Panc1 (cell line): ENCODE measurements around the gene CCS. TPM values are rescaled to one million over a fixed set of nuclear protein-coding genes. Genes with fewer than 3 reads are reported as not detected.

ENCODE experiments used
- ATAC-seq: fragments of 200-7000 bp; cut with Tn5 transposase; 2 replicates; pipeline ENCODE4 v1.9.1; 2020; ENCODE audit warnings: mild to moderate bottlenecking, moderate library complexity
- BruUV-seq: library from RNA; stranded (reverse); fragments of 400-500 nt; replicated peaks from 2 replicates; lab custom pipeline; 2021; lab: Mats Ljungman, UMichigan
- CTCF ChIA-PET: fragments of 300-600 bp; sonication (Branson Sonifier 250); formaldehyde crosslinking; loops from one replicate; lab custom pipeline; 2022; ENCODE audit warnings: antibody characterized with exemption; lab: Charles Lee
- POLR2A ChIA-PET: fragments of 300-600 bp; sonication (Branson Sonifier 250); formaldehyde crosslinking; loops from one replicate; lab custom pipeline; 2022; ENCODE audit warnings: antibody characterized with exemption; lab: Charles Lee
- DNase-seq: peaks from one replicate; pipeline ENCODE4 v3.0.0-alpha.2; 2010; ENCODE audit warnings: low read depth, low spot score
- H3K27ac ChIP-seq: 2 replicates; pipeline ENCODE4 v1.5.1; 2011; ENCODE audit warnings: mild to moderate bottlenecking, low read length, inconsistent platforms
- H3K27me3 ChIP-seq: fragments of 200-500 bp; sonication (Bioruptor generic); 2 replicates; pipeline ENCODE4 v1.6.0; 2014; ENCODE audit warnings: low read length, inconsistent platforms; ENCODE audit not compliant: control insufficient read depth, insufficient read depth
- H3K36me3 ChIP-seq: fragments of 200-500 bp; sonication (Bioruptor generic); 2 replicates; pipeline ENCODE4 v1.5.1; 2014; ENCODE audit warnings: inconsistent platforms, mild to moderate bottlenecking, low read length, moderate library complexity; ENCODE audit not compliant: control insufficient read depth, insufficient read depth
- H3K4me1 ChIP-seq: 2 replicates; pipeline ENCODE4 v1.5.1; 2011; ENCODE audit warnings: inconsistent platforms, mild to moderate bottlenecking, low read length, moderate library complexity; ENCODE audit not compliant: control insufficient read depth, insufficient read depth
- H3K4me3 ChIP-seq, 2 experiments: 2 replicates each; pipeline ENCODE4 v1.5.1; 2011 to 2012; ENCODE audit warnings: low read depth in 2 of 2, low read length in 2 of 2, mild to moderate bottlenecking in 2 of 2, inconsistent platforms in 1 of 2, moderate library complexity in 1 of 2
- H3K9me3 ChIP-seq: fragments of 200-500 bp; sonication (Bioruptor generic); 2 replicates; pipeline ENCODE4 v1.5.1; 2014; ENCODE audit warnings: low read depth, mild to moderate bottlenecking, inconsistent platforms, low read length, moderate library complexity; ENCODE audit not compliant: control insufficient read depth, insufficient read depth
- CTCF ChIP-seq: fragments of 450-650 bp; IDR thresholded peaks from 2 replicates; pipeline ENCODE4 v1.5.1; 2017; ENCODE audit warnings: mild to moderate bottlenecking
- POLR2AphosphoS5 ChIP-seq: IDR thresholded peaks from 2 replicates; pipeline ENCODE4 v1.6.1; 2012; ENCODE audit warnings: mild to moderate bottlenecking, low read depth, low read length, moderate library complexity
- REST ChIP-seq, 2 experiments: IDR thresholded peaks; 2 replicates each; pipeline ENCODE4 v1.6.1; 2011 to 2012; ENCODE audit warnings: low read depth in 2 of 2, control low read depth in 1 of 2, low read length in 1 of 2, mild to moderate bottlenecking in 1 of 2, moderate library complexity in 1 of 2; ENCODE audit not compliant: insufficient read depth in 1 of 2
- SIN3A ChIP-seq: IDR thresholded peaks from 2 replicates; pipeline ENCODE4 v1.6.1; 2012; ENCODE audit warnings: low read depth, mild to moderate bottlenecking, low read length, moderate library complexity, borderline replicate concordance; ENCODE audit not compliant: insufficient read depth
- TCF7L2 ChIP-seq: IDR thresholded peaks from 2 replicates; pipeline ENCODE4 v1.6.1; 2011; ENCODE audit warnings: mild to moderate bottlenecking, low read depth, low read length, inconsistent platforms
- in situ Hi-C: cut with HindIII; loops from 2 replicates; pipeline ENCODE4 v1.10.0; 2016; ENCODE audit warnings: low sequenced_read_pairs, low pct_unique_long_range_greater_than_20kb
- intact Hi-C: fragments of 100-400 bp; cut with micrococcal nuclease; formaldehyde crosslinking; loops from one replicate; pipeline ENCODE4 v1.10.0; 2022; ENCODE audit not compliant: unreplicated experiment
- total RNA-seq: library from RNA; stranded (reverse); gene quantifications from one replicate; pipeline ENCODE4 v1.2.1, GENCODE V29; 2021; ENCODE audit not compliant: unreplicated experiment

The CCS gene
- total RNA-seq, 1 experiment from 2014 or later: 55.3 TPM

DNA sequence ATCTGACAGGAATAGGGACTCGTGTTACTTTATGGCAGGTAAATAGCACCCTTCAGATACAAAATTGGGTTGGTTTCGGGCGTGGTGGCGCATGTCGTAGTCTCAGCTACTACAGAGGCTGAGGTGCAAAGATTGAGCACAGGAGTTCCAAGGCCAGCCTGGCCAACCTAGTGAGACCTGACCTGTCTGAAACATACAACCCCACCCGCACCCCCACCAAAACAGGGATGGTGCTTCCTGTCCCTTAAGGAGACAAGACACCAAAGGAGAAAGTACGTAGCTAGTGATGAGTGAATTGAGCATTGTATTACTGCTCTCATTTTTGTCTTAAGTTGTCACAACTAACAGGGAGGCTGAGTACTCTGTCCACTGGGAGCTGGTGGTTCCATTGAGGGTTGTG, 59.7 kb downstream of the CCS start:
- ChIA-PET POLR2A (interaction anchor here (0.6 kb wide), 1 partner anchor 147 kb away, joined by 3 read pairs; no protein-coding TSS in a partner anchor), CTCF (no interaction called here)
- ATAC-seq: peak; percentile 39
- H3K27me3 ChIP-seq: no peaks in the 10 kb centered on the region
- peaks cover 10% of the 10 kb centered on the region for H3K36me3 ChIP-seq
- no peak overlapping the region for H3K4me3 ChIP-seq
- no peaks in the 10 kb centered on the region for H3K4me1 ChIP-seq
- TF ChIP-seq SIN3A (no peak), TCF7L2 (no peak), POLR2AphosphoS5 (no peak; the same call in 1 of the 2 replicates), CTCF (no peak), REST (IDR thresholded peaks at IDR 0.05; ENCODE audit: insufficient read depth in 1 of 2, low read depth in 2 of 2, low read length in 1 of 2) (no peak)
- BruUV-seq: TSS peak; percentile 23
- intact Hi-C loops: no loop called here
- DNase-seq: no peak
- no peaks in the 10 kb centered on the region for H3K9me3 ChIP-seq
- in situ Hi-C loops: no loop called here
- H3K27ac ChIP-seq: no peak overlapping the region

GRCh38 chr11:66653123-66653522, 60.1 kb downstream of the CCS start:
- TF ChIP-seq CTCF (no peak), POLR2AphosphoS5 (no peak; the same call in 1 of the 2 replicates), TCF7L2 (no peak), SIN3A (no peak), REST (IDR thresholded peaks at IDR 0.05; ENCODE audit: insufficient read depth in 1 of 2, low read depth in 2 of 2, low read length in 1 of 2) (no peak)
- H3K4me3 ChIP-seq: no peak overlapping the region
- ChIA-PET CTCF (no interaction called here), POLR2A (interaction anchor here (0.6 to 0.8 kb wide), 3 partner anchors 10 to 146 kb away, joined by 3 to 4 read pairs (median 3); no protein-coding TSS in a partner anchor)
- no peak for DNase-seq
- H3K4me1 ChIP-seq: no peaks in the 10 kb centered on the region
- no TSS peak for BruUV-seq
- no peaks in the 10 kb centered on the region for H3K27me3 ChIP-seq
- peak; percentile 8; the same call in 1 of the 2 replicates for ATAC-seq
- H3K9me3 ChIP-seq: no peaks in the 10 kb centered on the region
- in situ Hi-C loops (no loop called here), intact Hi-C loops (no loop called here)
- no peak overlapping the region for H3K27ac ChIP-seq
- H3K36me3 ChIP-seq: peaks cover 9% of the 10 kb centered on the region; the same call in 1 of the 2 replicates
